ENCODE measurements around the gene IER3IP1. TPM values are rescaled to one million over a fixed set of nuclear protein-coding genes. Genes with fewer than 3 reads are reported as not detected.

The IER3IP1 gene
- total RNA-seq, 1 experiment from 2014 or later: 14.1 TPM

DNA sequence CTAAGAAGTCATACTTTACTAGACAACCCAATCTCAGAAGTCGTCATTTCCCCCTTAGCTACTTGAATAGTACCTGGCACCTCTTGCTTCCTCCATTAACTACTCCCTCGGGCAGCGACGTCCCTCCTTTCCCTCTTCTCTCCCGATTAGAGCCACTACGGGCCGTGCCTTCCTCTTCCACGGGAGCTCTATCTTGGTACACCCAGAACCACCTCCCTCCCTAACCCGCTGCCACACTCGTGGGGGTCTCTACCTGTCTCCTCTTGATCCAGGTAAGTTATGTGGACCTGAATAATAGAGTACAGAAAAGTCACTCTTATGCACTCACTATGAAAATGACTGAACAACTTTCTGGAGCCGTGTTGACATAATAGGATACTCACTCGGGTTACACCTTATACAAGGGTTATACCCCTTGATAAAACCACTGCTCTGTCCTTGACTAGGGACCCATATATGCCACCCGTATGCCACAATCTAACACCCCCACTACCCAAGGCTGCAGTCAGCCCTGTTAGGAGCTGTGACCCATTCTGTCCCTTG, 25.3 kb downstream of the IER3IP1 start:
- Mint-ChIP-seq H3K27ac (ENCODE audit: low read depth, unreplicated experiment) (peak overlapping the region; percentile 98), H3K4me1 (ENCODE audit: insufficient read depth, unreplicated experiment) (peaks cover 33% of the 10 kb centered on the region), H3K27me3 (ENCODE audit: insufficient read depth, unreplicated experiment) (no peaks in the 10 kb centered on the region), H3K4me3 (ENCODE audit: unreplicated experiment) (peak overlapping the region; percentile 96), H3K36me3 (ENCODE audit: insufficient read depth, unreplicated experiment) (peaks cover 35% of the 10 kb centered on the region), H3K9me3 (ENCODE audit: unreplicated experiment) (no peaks in the 10 kb centered on the region)
- ChIA-PET POLR2A (interaction anchor here (0.5 to 2.9 kb wide), 26 partner anchors 9 to 1053 kb away, joined by 3 to 61 read pairs (median 5); partner anchors contain the start of genes ATP5F1A and IER3IP1), CTCF (interaction anchor here (0.5 to 2.2 kb wide), 7 partner anchors 13 to 984 kb away, joined by 3 to 22 read pairs (median 3); no protein-coding TSS in a partner anchor)
- BruUV-seq (replicated peaks): TSS peak; percentile 85
- peak; percentile 36 for DNase-seq (ENCODE audit: unreplicated experiment)
- intact Hi-C loops (cut with micrococcal nuclease): no loop called here
- TF ChIP-seq, protein P1, sequence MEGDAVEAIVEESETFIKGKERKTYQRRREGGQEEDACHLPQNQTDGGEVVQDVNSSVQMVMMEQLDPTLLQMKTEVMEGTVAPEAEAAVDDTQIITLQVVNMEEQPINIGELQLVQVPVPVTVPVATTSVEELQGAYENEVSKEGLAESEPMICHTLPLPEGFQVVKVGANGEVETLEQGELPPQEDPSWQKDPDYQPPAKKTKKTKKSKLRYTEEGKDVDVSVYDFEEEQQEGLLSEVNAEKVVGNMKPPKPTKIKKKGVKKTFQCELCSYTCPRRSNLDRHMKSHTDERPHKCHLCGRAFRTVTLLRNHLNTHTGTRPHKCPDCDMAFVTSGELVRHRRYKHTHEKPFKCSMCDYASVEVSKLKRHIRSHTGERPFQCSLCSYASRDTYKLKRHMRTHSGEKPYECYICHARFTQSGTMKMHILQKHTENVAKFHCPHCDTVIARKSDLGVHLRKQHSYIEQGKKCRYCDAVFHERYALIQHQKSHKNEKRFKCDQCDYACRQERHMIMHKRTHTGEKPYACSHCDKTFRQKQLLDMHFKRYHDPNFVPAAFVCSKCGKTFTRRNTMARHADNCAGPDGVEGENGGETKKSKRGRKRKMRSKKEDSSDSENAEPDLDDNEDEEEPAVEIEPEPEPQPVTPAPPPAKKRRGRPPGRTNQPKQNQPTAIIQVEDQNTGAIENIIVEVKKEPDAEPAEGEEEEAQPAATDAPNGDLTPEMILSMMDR (IDR thresholded peaks at IDR 0.05; ENCODE audit: unreplicated experiment): no peak

DNA sequence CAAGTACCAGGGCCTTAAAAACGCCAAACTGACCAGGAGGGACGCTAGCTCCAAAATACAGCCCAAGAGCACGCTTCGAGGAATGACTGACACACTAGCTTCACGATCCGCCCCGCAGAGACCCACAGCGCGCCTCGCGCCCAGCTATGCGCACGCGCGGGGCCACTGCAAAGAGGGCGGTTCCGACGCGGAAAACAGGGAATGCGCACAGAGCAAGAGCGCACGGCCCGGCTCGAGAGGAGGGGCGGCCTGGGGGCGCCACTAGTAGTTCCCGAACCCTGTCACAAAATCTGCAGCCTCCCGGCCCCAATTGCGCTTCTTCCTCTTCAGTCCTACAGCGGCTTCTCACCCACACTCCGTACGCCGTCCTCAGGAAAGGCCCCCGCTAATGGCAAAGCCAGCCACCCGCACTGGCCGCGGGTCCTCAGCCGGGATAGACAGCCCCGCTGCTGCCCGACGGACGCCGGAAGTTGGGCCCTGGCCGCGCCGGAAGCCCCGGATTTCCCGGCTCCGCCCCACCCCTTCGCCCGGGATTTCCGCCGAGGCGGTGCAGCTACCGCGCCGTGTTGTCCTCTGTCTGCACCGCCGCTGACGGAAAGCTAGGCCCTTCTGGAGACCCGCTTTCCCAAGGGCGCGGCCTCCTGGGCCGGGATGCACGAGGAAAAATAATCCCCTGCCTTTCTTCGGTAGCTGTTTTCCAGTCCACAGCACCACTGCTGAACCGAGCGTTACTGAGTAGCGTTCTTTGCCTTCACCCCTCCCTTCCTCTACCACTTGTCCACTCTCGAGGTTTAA, 25.9 kb downstream of the IER3IP1 start, which contains the start of gene HDHD2:
Gene HDHD2 (minus strand): TSS at position 472 of the 795 bp plus-strand sequence. CDS start 14,061 bp downstream, outside the sequence.
- intact Hi-C loops (cut with micrococcal nuclease): no loop called here
- ChIA-PET POLR2A (interaction anchor here (0.6 to 2.9 kb wide), 28 partner anchors 9 to 1076 kb away, joined by 3 to 61 read pairs (median 5); partner anchors contain the start of genes ATP5F1A and IER3IP1), CTCF (interaction anchor here (0.5 to 2.2 kb wide), 10 partner anchors 9 to 984 kb away, joined by 3 to 22 read pairs (median 4); no protein-coding TSS in a partner anchor)
- H3K36me3 Mint-ChIP-seq (ENCODE audit: insufficient read depth, unreplicated experiment): peaks cover 34% of the 10 kb centered on the region
- TF ChIP-seq, protein P1 (IDR thresholded peaks at IDR 0.05; ENCODE audit: unreplicated experiment): no peak
- TSS peak; percentile 35 for BruUV-seq (replicated peaks)
- no peaks in the 10 kb centered on the region for H3K27me3 Mint-ChIP-seq (ENCODE audit: insufficient read depth, unreplicated experiment)
- H3K4me3 Mint-ChIP-seq (ENCODE audit: unreplicated experiment): peak within 1 kb of the TSS; percentile 96
- H3K9me3 Mint-ChIP-seq (ENCODE audit: unreplicated experiment): no peaks in the 10 kb centered on the region
- H3K4me1 Mint-ChIP-seq (ENCODE audit: insufficient read depth, unreplicated experiment): peaks cover 33% of the 10 kb centered on the region
- DNase-seq (ENCODE audit: unreplicated experiment): peak; percentile 76
- peak within 1 kb of the TSS; percentile 98 for H3K27ac Mint-ChIP-seq (ENCODE audit: low read depth, unreplicated experiment)

DNA sequence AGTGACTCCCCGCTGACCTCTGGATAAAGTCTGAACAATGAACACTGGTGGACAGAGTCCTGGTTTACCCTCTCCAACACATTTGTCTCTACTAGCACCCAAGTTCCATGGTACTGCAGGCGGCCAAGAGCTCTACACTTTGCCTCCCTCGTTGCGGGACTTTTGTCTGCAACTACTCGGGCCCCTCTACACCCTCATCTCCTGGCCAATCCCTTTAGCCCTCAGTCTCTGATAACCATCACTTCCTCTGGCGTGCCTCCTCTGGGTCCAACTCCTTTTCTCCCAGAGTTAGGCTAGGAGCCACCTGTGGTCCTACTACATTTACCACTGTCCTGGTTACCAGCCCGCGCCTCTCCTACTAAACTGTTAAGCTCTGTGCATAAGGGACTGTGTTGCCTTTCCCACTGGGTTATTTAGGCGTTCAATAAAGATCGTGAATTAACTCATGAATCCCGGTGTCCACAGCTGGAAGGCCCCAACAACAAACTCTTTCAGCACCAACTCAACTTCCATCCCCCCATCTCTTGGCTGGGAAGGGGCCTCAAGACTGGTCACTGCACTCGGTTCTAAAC, 26.6 kb downstream of the IER3IP1 start:
- no TSS peak for BruUV-seq (replicated peaks)
- Mint-ChIP-seq H3K4me1 (ENCODE audit: insufficient read depth, unreplicated experiment) (peaks cover 33% of the 10 kb centered on the region), H3K9me3 (ENCODE audit: unreplicated experiment) (no peaks in the 10 kb centered on the region), H3K27me3 (ENCODE audit: insufficient read depth, unreplicated experiment) (no peaks in the 10 kb centered on the region), H3K36me3 (ENCODE audit: insufficient read depth, unreplicated experiment) (peaks cover 27% of the 10 kb centered on the region), H3K4me3 (ENCODE audit: unreplicated experiment) (peak overlapping the region; percentile 96), H3K27ac (ENCODE audit: low read depth, unreplicated experiment) (peak overlapping the region; percentile 98)
- POLR2A ChIA-PET: interaction anchor here (0.5 to 2.9 kb wide), 19 partner anchors 8 to 1076 kb away, joined by 3 to 61 read pairs (median 7); partner anchors contain the start of genes ATP5F1A and IER3IP1
- intact Hi-C loops (cut with micrococcal nuclease): no loop called here
- TF ChIP-seq, protein P1 (IDR thresholded peaks at IDR 0.05; ENCODE audit: unreplicated experiment): no peak
- DNase-seq (ENCODE audit: unreplicated experiment): no peak
- CTCF ChIA-PET: interaction anchor here (0.6 to 2.2 kb wide), 7 partner anchors 10 to 599 kb away, joined by 3 to 22 read pairs (median 4); no protein-coding TSS in a partner anchor
